HEK293T (cell line): Measurements from ENCODE around the gene MX2.

ENCODE experiments used
- HDGF ChIP-seq: fragments of 450-650 bp; IDR thresholded peaks from 2 replicates; pipeline ENCODE4 v1.6.1; 2017; ENCODE audit warnings: antibody characterized with exemption, borderline replicate concordance
- SP1 ChIP-seq: fragments of 450-650 bp; IDR thresholded peaks from 2 replicates; pipeline ENCODE4 v1.6.1; 2017
- SUZ12 ChIP-seq: fragments of 450-650 bp; IDR thresholded peaks from 2 replicates; pipeline ENCODE4 v1.6.1; 2016; ENCODE audit warnings: mild to moderate bottlenecking

GRCh38 chr21:41361053-41361785 lies 608 bp upstream of the MX2 start:
- TF ChIP-seq HDGF = no peak
- TF ChIP-seq SUZ12 = no peak
- no peak for TF ChIP-seq SP1
